ENCODE data around the gene RNF212B.
A peak's percentile ranks its signal among the peaks of the same experiment; 100 is the strongest.
"Not testable (repeated sequence)": the region's sequence is repeated elsewhere in the genome, so short reads cannot be mapped to it uniquely, and the experiment has no call there.

Gene RNF212B

GRCh38 chr14:23245282-23245681, 7.5 kb downstream of the RNF212B start:
- no peak for DNase-seq

- DNase-seq: no peak
These were observed 10.9 kb downstream of the RNF212B start for GRCh38 chr14:23248601-23249000.

- DNase-seq: no peak
These were observed 12.1 kb downstream of the RNF212B start for GRCh38 chr14:23249824-23250223.

- no peak for DNase-seq
These were observed 14.3 kb downstream of the RNF212B start for GRCh38 chr14:23252006-23252405.

GRCh38 chr14:23252420-23253333, 14.9 kb downstream of the RNF212B start:
- DNase-seq: peak; percentile 74

- DNase-seq: no peak
These were observed 20.5 kb downstream of the RNF212B start for GRCh38 chr14:23258256-23258655.

GRCh38 chr14:23259426-23259825, 21.7 kb downstream of the RNF212B start:
- peak; percentile 16 for DNase-seq

- not testable (repeated sequence) for DNase-seq
These were observed 23.1 kb downstream of the RNF212B start for GRCh38 chr14:23260849-23261248.

- no peak for DNase-seq
These were observed 31.5 kb downstream of the RNF212B start for GRCh38 chr14:23269193-23269592.

- no peak for DNase-seq
These were observed 37.7 kb downstream of the RNF212B start for GRCh38 chr14:23275412-23275811.

- no peak for DNase-seq
These were observed 39.5 kb downstream of the RNF212B start for GRCh38 chr14:23277189-23277588.

GRCh38 chr14:23277928-23278327, 40.2 kb downstream of the RNF212B start:
- DNase-seq: not testable (repeated sequence)

GRCh38 chr14:23281247-23281646, 43.5 kb downstream of the RNF212B start:
- no peak for DNase-seq

- DNase-seq: peak; percentile 53
These were observed 47.2 kb downstream of the RNF212B start for GRCh38 chr14:23284654-23285529.

GRCh38 chr14:23285530-23286019, 47.8 kb downstream of the RNF212B start:
- DNase-seq: no peak

GRCh38 chr14:23286020-23286901, 48.5 kb downstream of the RNF212B start, which contains the start of gene HOMEZ:
HOMEZ (minus strand) TSS chr14:23286132; CDS start chr14:23285952, 180 bp downstream.
- DNase-seq: peak; percentile 98

- DNase-seq: peak; percentile 58
These were observed 49.3 kb downstream of the RNF212B start for GRCh38 chr14:23286902-23287479.

- peak; percentile 82 for DNase-seq
These were observed 57.2 kb downstream of the RNF212B start for GRCh38 chr14:23294734-23295561.

GRCh38 chr14:23296012-23296777, 58.5 kb downstream of the RNF212B start:
- DNase-seq: no peak

- DNase-seq: no peak
These were observed 59.4 kb downstream of the RNF212B start for GRCh38 chr14:23297096-23297495.
